SK-N-MC (cell line): ENCODE data around the gene CLN3.
"Not testable (repeated sequence)": the region's sequence is repeated elsewhere in the genome, so short reads cannot be mapped to it uniquely, and the experiment has no call there.

Experiments used
- DNase-seq: peaks from one replicate; pipeline ENCODE4 v3.0.0-alpha.2; 2011; ENCODE audit warnings: low read depth, low spot score
- H3K27ac ChIP-seq: fragments of 200-600 bp; sonication (generic); 2 replicates; pipeline ENCODE4 v1.5.1; 2016; ENCODE audit warnings: mixed run types
- H3K36me3 ChIP-seq: fragments of 200-600 bp; sonication (generic); 2 replicates; pipeline ENCODE4 v1.6.1; 2017; ENCODE audit warnings: antibody characterized with exemption, low read length, mixed read lengths; ENCODE audit not compliant: insufficient read depth
- H3K4me3 ChIP-seq: fragments of 200-600 bp; sonication (generic); 2 replicates; pipeline ENCODE4 v1.5.1; 2016
- H3K9ac ChIP-seq: fragments of 200-600 bp; sonication (generic); 2 replicates; pipeline ENCODE4 v1.8.0; 2017; ENCODE audit warnings: mixed run types, mixed read lengths; ENCODE audit not compliant: insufficient read length
- H3K9me3 ChIP-seq: fragments of 200-600 bp; sonication (generic); 2 replicates; pipeline ENCODE4 v1.6.1; 2017; ENCODE audit warnings: low read depth, mild to moderate bottlenecking, antibody characterized with exemption, low read length, moderate library complexity, mixed read lengths
- EZH2 ChIP-seq: fragments of 200-600 bp; sonication (generic); IDR thresholded peaks from one replicate; pipeline ENCODE4 v1.6.1; 2017; ENCODE audit warnings: antibody characterized with exemption
- FOXP2 ChIP-seq: optimal IDR thresholded peaks from 2 replicates; pipeline ENCODE3; 2011; ENCODE audit warnings: mild to moderate bottlenecking, moderate library complexity; ENCODE audit not compliant: insufficient read depth; ENCODE audit errors: extremely low read length, control extremely low read depth
- POLR2AphosphoS5 ChIP-seq: IDR thresholded peaks from 2 replicates; pipeline ENCODE4 v1.6.1; 2012; ENCODE audit warnings: mild to moderate bottlenecking, low read depth, low read length, borderline replicate concordance

The CLN3 gene

DNA sequence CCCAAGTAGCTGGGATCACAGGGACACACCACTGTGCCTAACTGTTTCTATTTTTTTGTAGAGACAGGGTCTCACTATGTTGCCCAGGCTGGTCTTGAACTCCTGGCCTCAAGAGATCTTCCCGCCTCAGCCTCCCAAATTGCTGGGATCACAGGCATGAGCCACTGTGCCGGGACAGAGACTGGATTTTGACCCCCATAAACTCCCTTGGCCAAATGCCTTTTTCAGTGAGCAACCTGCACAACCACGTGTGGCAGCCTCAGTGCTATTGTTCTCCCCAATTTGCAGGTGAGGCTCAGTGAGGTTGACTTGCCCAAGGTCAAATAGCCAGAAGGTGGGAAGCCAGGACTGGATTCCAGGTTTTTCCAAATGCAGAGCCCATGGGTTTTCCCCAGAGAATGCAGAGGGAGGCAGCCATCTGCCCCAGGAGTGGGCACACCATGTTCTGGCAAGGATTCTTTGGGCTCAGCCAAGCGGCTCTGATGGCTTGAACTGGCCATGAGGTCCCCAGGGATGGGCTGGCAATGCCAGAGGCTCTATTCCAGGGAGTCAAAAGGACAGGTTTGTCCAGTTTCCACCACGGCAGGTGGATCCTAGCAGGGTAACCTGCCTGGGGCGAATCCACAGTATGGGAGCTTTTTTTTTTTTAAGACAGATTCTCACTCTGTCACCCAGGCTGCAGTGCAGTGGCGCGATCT, 13.0 kb upstream of the CLN3 start:
- TF ChIP-seq POLR2AphosphoS5 (no peak), EZH2 (no peak), FOXP2 (no peak)
- Histone ChIP-seq H3K9me3 (no peaks in the 10 kb centered on the region), H3K27ac (no peak overlapping the region), H3K4me3 (no peak overlapping the region), H3K36me3 (no peaks in the 10 kb centered on the region), H3K9ac (no peak overlapping the region)
- DNase-seq: no peak

DNA sequence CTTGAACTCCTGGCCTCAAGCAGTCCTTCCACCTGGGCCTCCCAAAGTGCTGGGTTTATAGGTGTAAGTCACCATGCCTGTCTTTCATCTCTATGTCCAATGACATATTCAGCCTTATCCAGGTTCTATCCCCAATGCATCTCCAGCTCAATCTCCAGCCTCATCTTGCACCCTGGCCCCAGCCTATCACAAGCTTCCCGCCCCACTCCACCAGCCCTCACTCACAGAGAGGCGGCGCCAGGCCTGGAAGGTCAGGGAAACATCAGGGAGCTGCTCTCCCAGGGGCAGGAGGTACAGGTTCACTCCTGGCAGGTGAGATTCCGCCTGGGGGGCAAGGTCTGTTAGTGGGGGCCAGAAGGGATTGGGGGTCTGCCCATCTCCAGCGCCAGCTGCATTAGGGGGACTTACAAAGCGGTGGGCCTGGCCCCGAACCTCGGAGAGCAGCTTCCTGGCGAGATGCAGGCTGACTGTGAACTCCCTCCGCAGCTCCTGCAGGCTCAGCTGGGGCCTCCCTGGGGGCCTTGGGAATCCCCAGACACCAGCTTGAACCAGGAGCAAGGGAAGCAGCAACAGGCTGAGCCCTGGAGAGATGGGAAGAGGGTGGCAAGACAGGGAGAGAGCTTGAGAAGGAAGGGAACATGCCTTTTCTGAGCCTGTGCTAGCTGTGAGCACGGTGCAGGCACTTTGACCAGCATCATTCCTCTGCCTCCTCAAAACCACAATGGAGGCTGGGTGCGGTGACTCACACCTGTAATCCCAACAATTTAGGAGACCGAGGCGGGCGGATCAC, 11.8 kb upstream of the CLN3 start:
- no peak for DNase-seq
- Histone ChIP-seq H3K9me3 (no peaks in the 10 kb centered on the region), H3K27ac (no peak overlapping the region), H3K4me3 (no peak overlapping the region), H3K9ac (no peak overlapping the region), H3K36me3 (no peaks in the 10 kb centered on the region)
- no peak for TF ChIP-seq POLR2AphosphoS5

DNA sequence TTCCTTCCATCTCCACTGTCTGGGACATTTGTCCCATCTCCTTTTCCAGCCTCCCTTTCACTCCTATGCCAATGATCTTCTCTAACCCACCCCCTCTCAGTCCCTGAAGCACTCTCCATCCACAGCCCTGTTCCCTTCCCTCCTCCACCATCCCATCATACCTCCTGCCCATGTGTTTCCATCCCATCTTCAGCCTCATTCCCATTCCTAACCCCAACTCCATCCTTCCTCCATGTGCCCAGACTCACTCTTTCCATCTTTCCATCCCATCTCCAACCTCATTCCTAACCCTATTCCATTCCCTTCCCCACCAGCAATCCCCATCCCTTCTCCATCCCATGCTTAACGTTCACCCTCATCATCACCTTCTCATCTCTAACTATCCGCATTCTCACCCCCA, 10.4 kb upstream of the CLN3 start:
- no peak for DNase-seq
- no peaks in the 10 kb centered on the region for H3K9me3 ChIP-seq
- no peak overlapping the region for H3K4me3 ChIP-seq
- no peaks in the 10 kb centered on the region for H3K36me3 ChIP-seq
- no peak overlapping the region for H3K9ac ChIP-seq
- no peak overlapping the region for H3K27ac ChIP-seq
- TF ChIP-seq EZH2: no peak
- TF ChIP-seq FOXP2: no peak
- no peak for TF ChIP-seq POLR2AphosphoS5

DNA sequence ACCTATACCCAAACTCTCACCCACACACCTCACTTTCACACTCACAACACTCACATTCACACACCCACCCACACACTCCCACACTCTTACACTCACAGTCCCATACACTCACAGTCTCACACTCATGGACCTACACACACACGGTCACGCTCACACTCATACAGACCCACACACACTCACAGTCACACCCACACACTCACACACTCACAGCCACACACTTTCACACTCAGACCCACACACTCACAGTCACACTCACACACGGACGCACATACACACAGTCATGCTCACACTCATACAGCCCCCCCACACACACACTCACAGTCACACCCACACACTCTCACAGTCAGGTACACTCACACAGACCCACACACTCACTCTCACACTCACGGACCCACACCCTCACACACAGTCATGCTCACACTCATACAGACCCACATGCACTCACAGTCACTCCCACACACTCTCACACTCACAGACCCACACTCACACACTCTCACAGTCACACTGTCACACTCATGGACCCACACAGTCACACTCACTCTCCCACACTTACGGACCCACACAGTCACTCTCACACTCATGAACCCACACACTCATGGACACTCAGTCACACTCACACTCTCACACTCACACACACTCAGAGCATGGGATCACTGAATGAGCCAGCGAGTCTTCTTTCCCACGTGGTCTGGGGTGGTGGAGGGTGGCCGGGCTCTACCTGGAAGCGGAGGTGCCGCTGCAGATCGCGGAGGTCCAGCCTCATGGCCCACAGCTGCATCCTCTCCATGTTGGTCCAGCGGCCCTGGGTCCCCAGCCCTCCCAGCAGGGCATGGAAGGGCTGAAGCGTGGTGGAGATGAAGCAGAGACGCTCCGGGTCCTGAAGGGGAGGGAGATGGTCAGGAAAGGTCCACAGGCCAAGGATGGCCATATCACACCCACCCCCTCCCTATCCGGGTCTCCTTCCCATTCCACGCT, 9.7 kb upstream of the CLN3 start:
- Histone ChIP-seq H3K4me3 (no peak overlapping the region), H3K27ac (no peak overlapping the region), H3K9ac (no peak overlapping the region), H3K9me3 (no peaks in the 10 kb centered on the region), H3K36me3 (no peaks in the 10 kb centered on the region)
- TF ChIP-seq FOXP2 (no peak), POLR2AphosphoS5 (no peak), EZH2 (no peak)
- DNase-seq: no peak

DNA sequence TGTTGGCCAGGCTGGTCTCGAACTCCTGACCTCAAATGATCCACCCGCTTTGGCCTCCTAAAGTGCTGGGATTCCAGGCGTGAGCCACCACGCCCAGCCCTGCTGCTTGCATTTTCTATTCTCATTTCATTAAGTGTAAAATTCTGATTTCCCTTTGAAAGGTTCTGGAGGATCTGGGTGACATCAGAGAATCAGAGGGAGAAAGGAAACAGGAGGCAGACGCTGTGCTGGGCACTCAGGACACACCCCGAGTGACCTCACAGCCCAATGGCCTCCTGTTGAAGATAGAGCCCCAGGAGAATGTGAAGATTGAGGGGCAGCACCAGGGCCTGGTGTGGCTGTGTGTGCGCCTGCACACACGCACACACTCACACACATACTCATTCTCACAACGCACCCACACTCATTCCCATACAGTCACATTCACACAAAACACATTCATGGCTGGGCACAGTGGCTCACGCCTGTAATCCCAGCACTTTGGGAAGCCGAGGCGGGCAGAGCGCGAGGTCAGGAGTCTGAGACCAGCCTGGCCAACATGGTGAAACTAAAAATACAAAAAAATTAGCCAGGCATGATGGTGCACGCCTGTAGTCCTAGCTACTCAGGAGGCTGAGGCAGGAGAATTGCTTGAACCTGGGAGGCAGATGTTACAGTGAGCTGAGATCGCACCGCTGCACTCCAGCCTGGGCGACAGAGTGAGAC, 8.8 kb upstream of the CLN3 start:
- H3K9ac ChIP-seq, H3K4me3 ChIP-seq, H3K9me3 ChIP-seq, DNase-seq, H3K27ac ChIP-seq, H3K36me3 ChIP-seq: not testable (repeated sequence)

DNA sequence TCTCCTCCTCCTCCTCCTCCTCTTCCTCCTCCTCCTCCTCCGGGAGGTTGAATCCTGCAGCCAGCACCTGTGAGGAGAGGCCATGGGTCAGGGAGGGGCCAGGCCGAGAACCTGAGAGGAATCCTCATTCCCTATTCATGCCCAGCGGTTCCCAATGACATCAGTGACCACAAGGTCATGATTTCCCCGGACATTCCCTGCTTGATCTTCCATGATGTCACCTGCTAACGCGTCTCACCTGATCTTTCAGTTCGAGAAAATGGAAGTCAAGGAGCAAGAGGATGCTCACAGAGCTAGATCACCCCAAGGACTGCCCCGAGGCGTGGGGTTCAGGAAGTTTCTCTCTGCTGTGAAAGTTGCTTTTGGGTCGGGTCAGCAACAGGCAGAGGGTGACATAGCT, 8.0 kb upstream of the CLN3 start:
- Histone ChIP-seq H3K27ac (no peak overlapping the region), H3K9me3 (no peaks in the 10 kb centered on the region), H3K4me3 (no peak overlapping the region), H3K9ac (no peak overlapping the region), H3K36me3 (no peaks in the 10 kb centered on the region)
- no peak for DNase-seq
- no peak for TF ChIP-seq FOXP2
- TF ChIP-seq EZH2: no peak
- TF ChIP-seq POLR2AphosphoS5: no peak

DNA sequence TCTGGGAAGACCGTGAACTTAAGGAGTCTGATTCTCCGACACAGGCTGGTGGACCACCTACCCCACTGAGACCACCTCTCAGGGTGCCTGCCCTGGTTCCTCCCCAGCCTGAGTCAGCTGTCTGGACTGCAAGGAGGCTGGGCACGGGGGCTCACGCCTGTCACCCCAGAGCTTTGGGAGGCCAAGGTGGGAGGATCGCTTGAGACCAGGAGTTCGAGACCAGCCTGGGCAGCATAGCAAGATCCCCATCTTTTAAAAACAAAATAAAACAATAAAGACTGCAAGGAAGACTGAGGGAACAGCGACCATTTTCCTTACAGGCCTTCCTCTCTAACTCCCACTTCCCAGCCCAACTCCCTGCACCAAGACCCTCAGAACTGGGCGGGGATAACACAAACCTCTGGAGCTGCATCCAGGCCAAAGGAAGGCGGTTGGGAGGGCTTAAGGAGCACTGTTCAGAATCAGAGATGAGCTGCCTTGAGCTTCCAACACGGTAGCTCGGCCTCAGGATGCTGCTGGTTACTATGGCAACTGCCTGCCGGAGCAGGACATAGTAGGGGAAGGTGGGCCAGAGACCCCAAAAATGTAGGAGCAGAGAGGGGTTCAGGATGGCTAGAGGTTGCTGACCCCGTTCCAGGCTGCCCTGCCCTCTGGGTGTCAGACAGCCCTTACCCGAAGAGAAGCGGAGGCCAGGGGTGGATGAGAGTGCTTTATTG, 7.0 kb upstream of the CLN3 start:
- TF ChIP-seq POLR2AphosphoS5 (no peak), EZH2 (no peak), FOXP2 (no peak)
- H3K4me3 ChIP-seq: no peak overlapping the region
- DNase-seq: no peak
- H3K36me3 ChIP-seq: no peaks in the 10 kb centered on the region
- H3K27ac ChIP-seq: no peak overlapping the region
- H3K9me3 ChIP-seq: no peaks in the 10 kb centered on the region
- H3K9ac ChIP-seq: no peak overlapping the region
